HG02610 (cell line): ENCODE results near the gene TBC1D3H.
"Not testable (repeated sequence)": the region's sequence is repeated elsewhere in the genome, so short reads cannot be mapped to it uniquely, and the experiment has no call there.

Source experiments
- ATAC-seq: cut with Tn5 transposase; IDR thresholded peaks from one replicate; pipeline ENCODE4 v1.9.1; 2021; ENCODE audit warnings: mild to moderate bottlenecking, moderate library complexity; ENCODE audit not compliant: unreplicated experiment

TBC1D3H gene

GRCh38 chr17:36388385-36389245, at the start of gene TBC1D3H:
Gene TBC1D3H, minus strand, starts transcription at chr17:36388435. Its CDS starts 1,540 bp downstream, at chr17:36386895.
- ATAC-seq, result not testable (repeated sequence)

DNA sequence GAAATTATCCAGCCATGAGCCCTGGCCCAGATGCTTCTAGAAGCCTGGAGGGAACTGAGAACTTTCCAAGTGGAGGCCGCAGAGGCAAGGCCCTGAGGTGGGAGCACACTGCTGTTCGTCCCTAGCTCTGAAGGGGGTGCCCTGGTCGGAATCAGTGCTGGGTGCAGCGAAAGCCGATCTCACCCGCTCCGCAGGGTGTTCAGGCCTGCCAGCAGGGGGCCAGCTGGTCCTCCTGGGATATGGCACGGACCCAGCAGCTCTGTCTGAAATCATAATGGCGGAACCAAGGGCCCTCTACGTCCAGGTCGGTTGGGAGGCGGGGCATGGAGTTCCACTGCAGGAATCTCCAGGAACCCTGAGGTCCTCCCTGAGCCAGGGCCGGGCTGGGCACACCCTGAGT, 40.7 kb upstream of the TBC1D3H start:
- not testable (repeated sequence) for ATAC-seq

- not testable (repeated sequence) for ATAC-seq
Measured at GRCh38 chr17:36415180-36415941, 27.1 kb upstream of the TBC1D3H start.

DNA sequence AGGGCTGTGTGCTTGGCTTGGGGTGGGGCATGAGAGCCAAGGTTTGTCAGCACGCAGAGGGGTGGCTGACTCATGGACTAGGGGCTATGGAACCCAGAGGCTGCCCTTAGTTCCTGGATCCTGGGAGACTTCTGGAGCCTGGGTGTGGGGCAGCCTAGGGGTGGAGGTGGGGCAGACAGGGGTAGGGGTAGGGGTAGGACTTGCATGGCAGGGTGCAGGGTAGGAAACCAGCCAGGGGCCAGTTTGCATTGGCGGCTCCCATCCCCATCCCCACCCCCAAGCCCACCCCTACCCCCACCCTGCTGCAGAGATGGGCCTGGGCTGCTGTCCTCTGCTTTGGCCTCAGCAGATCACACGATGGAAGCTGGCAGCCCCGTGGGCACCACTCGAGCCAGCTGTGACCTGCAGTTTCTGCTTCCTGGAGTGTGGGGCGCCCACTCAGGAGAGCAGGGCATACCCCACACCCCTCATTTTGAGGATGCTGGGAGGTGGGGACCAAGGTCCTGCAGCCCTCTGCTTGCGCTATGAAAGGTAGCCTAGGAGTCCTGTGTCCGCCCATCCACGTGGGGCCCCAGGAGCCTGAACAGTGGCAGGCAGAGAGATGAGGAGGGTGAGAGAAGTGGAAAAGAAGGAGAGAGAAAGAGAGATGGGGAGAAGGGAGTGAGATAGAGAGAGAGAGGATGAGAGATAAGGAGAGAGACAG, 2.9 kb upstream of the TBC1D3H start:
- ATAC-seq, result not testable (repeated sequence)

DNA sequence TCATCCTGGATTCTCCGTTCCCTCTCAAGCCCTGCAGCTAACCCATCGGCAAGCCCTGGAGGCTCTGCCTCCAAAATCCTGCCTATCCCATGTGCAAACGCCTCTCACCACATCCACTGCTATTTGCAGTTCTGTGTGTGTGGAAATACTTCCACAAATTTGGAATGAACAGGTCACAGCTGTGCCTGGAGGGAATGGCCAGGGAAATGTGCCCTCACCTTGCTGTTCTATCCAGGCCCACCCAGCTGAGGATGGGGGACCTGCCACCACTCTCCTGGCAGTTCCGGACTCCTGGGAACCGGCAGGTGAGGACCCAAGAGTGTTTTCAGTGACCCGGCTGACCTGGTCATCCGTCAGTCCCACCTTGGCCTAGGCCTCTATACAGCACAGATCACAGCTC, 12.3 kb downstream of the TBC1D3H start:
- ATAC-seq, result not testable (repeated sequence)

- ATAC-seq, result not testable (repeated sequence)
Measured at GRCh38 chr17:36362496-36362895, 25.7 kb downstream of the TBC1D3H start.
